Stimulated activated CD4-positive, alpha-beta T cell treated with anti-CD3 and anti-CD28 coated beads, Interleukin-15, amount 100 ng/mL, for 1 hour (primary cell): ENCODE measurements around the gene FIBP.
A peak's percentile ranks its signal among the peaks of the same experiment; 100 is the strongest.

Experiments
- DNase-seq, 2 donors: peaks; one replicate each; pipeline ENCODE4 v3.0.0-alpha.2; 2020; ENCODE audit warnings: low read depth in 1 of 2, low spot score in 1 of 2

The FIBP gene

DNA sequence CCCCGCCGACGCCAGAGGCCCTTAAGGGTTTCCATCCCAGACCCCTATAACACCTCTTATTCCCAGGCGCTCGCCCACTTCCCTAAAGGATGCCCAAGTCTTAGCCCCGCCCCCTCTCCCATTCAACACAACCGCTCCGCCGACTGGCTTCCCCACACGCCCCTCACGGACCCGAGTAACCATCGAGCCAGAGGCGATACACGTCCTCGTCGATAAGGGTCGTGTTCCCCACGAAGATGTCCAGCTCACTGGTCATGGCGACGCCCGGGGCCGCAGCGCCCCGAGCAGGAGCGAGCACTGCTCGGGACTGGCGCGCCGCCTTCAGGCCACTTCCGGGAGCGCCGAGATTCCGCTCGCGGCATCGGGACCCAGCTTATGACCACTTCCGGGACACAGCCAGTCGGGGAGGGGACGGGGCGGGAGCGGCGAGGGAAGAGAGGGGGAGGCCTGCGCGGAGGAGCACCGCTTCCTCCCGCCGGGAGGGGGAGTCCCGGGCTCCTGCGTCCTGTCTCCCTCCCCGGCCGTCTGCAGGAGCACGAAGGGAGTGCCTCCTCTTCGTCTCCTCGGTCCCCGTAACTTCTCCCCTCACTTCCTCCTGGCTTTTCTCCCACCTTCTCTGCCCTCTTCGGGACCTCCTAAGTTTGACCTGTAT, at the start of gene FIBP:
Gene FIBP, minus strand, starts transcription at position 309 of the 652 bp plus-strand sequence. Its CDS starts 53 bp downstream, at position 256.
- peak; percentile 91 to 93 for DNase-seq

DNA sequence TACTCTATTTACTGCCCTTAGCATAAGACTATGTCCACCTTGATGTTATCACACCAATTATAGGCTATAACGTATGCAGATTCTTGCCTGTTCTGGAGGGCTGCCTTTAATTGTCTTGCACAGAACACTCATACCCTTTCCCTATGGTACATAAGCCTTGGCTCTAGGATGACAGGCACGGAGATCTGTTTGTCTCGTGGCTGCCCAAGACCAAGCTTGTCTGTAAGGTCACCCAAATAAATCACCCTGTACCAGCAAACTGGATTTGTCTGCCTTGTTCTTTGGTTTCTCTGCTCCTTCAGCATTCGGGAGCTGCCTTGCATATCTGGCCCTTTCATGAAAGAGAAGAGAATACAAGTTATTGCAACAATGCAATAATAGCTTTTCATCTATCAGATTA, 49.5 kb upstream of the FIBP start:
- DNase-seq, result no peak

DNA sequence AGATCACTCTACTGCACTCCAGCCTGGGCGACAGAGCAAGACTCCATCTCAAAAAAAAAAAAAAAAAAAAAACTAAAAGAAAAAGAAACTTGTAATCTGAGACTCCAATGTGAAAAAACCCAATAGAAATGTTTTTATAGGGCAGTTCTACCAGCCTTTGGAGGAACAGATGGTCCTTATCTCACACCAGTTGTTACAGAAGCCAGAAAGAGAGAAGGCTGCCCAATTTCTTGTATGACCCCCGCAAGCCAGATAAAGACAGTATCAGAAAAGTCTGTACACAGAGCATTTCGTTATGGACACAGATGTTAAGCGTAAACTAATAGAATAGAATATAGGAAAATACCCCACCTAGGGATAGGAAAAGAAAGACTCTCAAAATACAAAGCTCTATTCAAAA, 45.7 kb upstream of the FIBP start:
- no peak for DNase-seq

DNA sequence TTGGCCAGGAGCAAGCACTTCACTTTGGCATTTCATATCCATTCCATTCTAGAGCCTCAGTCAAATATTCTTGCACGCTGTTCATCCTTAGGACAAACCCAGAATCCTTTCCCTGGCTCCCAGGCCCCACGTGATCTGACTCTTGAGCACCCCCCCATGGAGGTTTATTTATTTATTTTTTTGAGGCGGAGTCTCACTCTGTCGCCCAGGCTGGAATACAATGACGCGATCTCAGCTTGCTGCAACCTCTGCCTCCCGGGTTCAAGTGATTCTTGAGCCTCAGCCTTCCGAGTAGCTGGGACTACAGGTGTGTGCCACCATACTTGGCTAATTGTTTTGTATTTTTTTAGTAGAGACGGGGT, 44.3 kb upstream of the FIBP start:
- no peak for DNase-seq

DNA sequence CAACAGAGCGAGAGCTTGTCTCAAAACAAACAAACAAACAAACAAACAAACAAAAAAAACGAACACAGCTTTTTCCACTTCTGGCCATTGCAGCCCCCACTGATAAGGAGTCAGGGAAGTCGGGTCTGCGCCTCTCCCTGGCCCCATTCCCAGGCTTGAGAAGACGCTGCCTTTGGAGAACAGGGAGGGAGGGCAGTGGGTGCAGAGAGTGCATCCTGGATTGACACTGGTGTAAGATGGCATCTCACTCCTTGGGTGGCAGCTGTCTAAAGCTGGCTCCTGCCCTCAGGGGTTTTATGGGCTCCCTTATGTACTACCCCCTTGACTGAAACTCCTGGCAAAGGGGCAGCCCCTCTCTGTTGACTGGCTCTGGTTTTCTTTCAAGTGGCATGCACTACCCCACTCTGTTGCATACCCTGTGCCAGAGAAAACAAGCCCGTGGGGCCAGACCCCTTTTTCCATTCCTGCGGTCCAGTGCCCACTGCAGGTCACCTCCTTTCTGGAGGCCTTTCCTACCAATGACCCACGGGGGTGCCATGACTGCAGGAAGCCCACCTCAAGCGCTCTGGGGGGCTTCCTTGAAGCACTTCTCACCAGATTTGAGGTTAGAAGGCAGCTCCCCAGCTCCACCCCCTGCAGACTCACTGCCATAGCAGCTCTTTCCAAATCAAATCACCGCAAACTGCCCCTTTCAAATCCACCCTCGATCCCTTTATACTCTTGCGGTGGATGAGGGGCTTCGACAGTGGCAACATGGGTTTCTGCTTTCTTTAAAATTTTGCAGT, 43.7 kb upstream of the FIBP start:
- no peak for DNase-seq

- DNase-seq, result no peak
Observed at GRCh38 chr11:65928667-65929066, 40.4 kb upstream of the FIBP start.

GRCh38 chr11:65927904-65928397, 39.7 kb upstream of the FIBP start:
- DNase-seq, result peak; percentile 39 to 53

DNA sequence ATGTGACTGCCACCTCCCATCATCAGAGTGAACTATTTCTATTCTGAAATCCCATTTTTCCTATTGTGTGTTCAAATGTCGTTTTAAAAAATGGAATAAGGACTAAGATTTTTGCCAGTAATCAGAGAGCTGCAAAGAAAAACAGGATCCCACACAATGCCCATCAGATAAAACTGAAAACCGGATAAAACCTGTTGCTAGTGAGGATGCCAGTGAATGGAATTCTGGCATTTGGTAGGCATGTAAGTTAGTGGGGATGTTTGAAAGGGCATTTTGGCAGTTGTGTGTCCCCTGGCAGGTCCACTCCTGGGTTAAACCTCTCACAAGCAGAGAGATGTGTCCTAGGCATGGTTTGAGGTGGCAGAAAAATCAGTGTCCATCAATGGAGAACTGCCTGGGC, 37.1 kb upstream of the FIBP start:
- no peak for DNase-seq

DNA sequence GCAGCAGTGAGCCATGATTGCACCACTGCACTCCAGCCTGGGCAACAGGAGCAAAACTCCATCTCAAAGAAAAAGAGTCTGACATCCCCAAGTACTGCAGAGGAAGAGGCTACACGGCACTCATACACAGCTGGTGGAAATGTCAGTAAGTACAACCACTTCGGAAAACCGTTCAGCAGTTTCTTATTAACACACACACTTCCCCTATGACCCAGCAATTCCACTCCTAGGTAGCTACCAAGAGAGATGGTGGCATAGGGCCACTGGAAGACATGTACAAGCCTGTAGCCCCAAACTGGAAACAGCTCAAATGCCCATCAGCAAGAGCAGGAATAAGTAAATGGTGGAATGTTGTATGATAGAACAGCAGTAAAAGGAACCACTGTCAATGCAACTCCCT, 34.3 kb upstream of the FIBP start:
- no peak for DNase-seq

- no peak for DNase-seq
Observed at GRCh38 chr11:65921876-65922275, 33.6 kb upstream of the FIBP start.

DNA sequence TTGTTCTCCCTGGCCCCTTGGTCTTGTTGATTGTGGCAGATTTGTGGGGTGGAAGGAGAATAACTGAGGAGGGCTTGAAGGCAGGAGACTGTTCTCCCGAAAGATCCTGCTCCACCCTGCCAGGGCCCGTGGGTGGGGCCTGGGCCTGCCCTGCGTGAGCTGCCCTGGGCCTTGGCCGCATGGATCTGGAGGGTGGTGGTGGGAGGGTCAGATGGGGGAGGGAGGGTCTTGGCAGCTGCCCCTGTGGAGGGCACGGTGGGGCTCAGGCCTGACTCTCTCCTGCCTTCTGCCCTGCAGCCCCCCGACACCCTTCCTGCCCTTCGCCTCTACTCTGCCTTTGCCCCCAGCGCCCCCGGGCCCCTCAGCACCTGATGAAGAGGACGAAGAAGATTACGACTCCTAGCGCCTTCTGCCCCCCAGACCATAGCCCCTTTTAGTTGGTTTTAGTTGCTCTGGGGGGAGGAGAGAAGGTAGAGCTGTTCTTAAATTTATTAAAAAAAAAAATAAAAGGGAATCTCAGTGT, 32.8 kb upstream of the FIBP start:
- DNase-seq, result no peak

DNA sequence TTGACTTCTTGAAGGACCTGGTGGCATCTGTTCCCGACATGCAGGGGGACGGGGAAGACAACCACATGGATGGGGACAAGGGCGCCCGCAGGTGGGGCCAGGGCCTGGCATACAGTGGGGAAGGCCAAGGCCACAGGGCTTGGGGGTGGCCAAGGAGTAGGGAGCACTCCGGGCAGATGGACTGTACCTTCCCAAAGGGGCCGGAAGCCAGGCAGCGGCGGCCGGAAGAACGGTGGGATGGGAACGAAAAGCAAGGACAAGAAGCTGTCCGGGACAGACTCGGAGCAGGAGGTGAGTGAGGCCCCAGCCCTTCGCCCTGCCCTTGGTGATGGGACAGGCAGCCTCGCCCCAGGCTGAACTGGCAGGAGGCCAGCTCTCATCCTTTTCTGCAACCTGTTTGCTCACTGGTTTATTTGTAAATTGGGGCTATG, 32.1 kb upstream of the FIBP start:
- DNase-seq, result no peak

DNA sequence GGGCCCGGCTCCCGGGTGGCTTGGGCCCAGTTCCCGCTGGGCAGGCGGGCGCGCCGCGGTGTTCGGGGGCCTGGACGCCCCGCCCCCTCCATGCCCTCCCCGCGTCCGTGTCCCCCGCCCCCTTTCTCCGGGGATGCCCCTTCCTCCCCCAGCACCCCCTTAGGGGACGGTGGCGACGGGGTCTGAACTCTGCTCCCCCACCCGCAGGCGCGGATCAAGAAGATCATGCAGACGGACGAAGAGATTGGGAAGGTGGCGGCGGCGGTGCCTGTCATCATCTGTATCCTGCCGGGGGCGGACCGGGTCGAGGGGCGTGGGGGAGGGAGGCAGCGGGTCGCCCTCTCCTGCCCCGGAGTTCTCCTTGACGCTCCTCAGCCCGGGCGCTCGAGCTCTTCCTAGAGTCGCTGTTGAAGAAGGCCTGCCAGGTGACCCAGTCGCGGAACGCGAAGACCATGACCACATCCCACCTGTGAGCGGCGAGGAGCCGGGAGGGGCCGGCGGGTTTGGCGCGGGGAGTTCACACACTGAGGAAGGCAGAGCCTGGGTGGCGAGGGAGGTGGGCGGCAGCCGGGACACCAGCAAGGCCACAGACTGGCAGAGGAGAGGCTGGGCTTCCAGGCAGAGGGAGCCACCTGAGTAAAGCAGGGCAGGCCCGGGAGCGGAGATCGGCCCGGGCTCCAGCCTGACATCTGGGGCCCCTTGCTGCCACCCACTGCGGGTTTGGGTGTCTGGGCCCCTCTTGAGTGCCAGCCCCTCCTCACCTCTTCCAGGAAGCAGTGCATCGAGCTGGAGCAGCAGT, 31.5 kb upstream of the FIBP start:
- DNase-seq, result no peak

- peak; percentile 99 for DNase-seq
Observed at GRCh38 chr11:65919141-65919572, 30.9 kb upstream of the FIBP start, which contains the start of gene DRAP1. TSS of gene DRAP1 (plus strand) at chr11:65919426. CDS start at chr11:65919502, 76 bp downstream.

GRCh38 chr11:65918211-65919140, 30.2 kb upstream of the FIBP start, which contains the start of gene C11orf68:
TSS of gene C11orf68 (minus strand) at chr11:65919062. CDS start at chr11:65919031, 31 bp downstream.
- peak in 1 of 2 donors; percentile 13 for DNase-seq

GRCh38 chr11:65917434-65918210, 29.4 kb upstream of the FIBP start:
- DNase-seq, result no peak

DNA sequence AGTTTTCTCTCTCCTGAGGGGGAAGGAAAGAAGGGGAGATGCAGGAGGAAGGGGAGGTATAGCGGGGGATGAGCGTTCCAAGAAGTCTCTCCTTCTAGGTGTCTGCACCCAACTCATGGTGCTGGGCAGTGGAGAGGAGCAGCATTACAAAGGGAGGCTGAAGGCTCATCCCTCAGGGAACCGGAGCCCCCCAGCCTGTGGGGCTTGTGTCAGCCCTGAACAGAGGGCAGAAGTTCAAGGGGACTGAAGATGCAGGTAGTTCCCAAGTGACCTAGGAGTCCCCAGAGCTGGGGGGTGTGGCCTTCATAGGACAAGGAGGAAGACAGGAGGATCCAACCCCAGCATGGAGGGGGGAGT, 28.8 kb upstream of the FIBP start:
- no peak for DNase-seq

DNA sequence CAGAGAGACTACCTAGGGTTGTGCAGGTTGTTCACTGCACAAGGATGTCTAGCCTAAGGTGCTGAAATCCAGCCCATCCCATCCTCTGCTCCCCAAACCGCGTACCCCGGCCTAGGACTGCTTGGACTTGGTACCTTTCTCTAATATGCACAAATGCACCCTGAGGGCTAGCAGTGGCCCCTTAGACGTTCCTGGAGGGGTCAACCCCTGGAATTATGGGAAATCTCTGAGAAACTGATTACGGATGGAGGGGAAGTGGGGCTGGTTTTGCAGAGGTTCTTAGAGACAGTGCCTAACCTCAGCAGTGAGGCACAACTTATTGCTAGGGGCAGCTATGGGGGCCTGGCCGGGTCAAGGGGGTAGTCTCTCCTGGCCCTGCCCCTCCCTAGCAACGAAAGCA, 28.1 kb upstream of the FIBP start:
- DNase-seq, result no peak

- no peak for DNase-seq
Observed at GRCh38 chr11:65915821-65916251, 27.6 kb upstream of the FIBP start.
